ENCODE measurements around the gene EPN2.

DNA sequence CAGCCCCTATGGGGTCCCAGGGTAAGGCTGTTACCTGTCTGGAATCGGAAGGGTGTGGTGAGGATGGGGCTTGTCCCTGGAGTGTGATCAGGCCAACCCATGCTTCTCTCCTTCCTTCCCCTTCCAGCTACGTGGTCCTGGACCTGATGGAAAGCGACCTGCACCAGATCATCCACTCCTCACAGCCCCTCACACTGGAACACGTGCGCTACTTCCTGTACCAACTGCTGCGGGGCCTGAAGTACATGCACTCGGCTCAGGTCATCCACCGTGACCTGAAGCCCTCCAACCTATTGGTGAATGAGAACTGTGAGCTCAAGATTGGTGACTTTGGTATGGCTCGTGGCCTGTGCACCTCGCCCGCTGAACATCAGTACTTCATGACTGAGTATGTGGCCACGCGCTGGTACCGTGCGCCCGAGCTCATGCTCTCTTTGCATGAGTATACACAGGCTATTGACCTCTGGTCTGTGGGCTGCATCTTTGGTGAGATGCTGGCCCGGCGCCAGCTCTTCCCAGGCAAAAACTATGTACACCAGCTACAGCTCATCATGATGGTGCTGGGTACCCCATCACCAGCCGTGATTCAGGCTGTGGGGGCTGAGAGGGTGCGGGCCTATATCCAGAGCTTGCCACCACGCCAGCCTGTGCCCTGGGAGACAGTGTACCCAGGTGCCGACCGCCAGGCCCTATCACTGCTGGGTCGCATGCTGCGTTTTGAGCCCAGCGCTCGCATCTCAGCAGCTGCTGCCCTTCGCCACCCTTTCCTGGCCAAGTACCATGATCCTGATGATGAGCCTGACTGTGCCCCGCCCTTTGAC is 143.5 kb downstream of the EPN2 start:
- TF ChIP-seq CTCF (IDR thresholded peaks at IDR 0.05; ENCODE audit: poor library complexity) (no peak), EZH2 (IDR thresholded peaks at IDR 0.05; ENCODE audit: borderline replicate concordance) (no peak), EZH2phosphoT487 (IDR thresholded peaks at IDR 0.05; ENCODE audit: low read depth, severe bottlenecking, unreplicated experiment) (no peak)

Data from hepatocyte (in vitro differentiated cells).